Stimulated activated CD8-positive, alpha-beta memory T cell treated with anti-CD3 and anti-CD28 coated beads, Interleukin-15, amount 100 ng/mL, for 1 hour (primary cell): ENCODE measurements around the gene PRAMEF13.
"Not testable (repeated sequence)": the region's sequence is repeated elsewhere in the genome, so short reads cannot be mapped to it uniquely, and the experiment has no call there.

Experiments
- DNase-seq: peaks from one replicate; pipeline ENCODE4 v3.0.0-alpha.2; 2020; ENCODE audit warnings: low read depth

Gene PRAMEF13

DNA sequence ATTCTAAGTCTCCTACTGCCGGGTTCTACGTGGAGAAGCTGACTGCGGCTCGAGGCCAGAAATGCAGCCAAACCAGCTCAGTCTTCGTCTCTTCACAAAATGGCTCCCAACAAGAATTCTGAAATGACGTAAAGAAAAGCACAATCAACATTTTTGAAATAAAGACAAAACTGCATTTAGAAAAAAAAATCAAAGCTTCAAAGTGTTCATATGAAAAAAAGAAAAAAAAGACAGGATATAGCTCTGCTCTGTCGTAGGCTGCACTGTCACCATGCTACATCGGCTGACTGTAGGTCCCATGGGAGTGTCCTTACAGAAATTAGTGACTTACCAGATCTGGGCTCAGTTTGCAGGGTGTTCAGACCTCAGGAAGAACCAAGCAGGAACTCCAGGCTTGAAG is 35.7 kb downstream of the PRAMEF13 start, which contains the start of gene HNRNPCL4:
TSS of gene HNRNPCL4 (minus strand) at position 101 of the 400 bp plus-strand sequence. CDS start 164 bp downstream, outside the sequence.
- DNase-seq: not testable (repeated sequence)

DNA sequence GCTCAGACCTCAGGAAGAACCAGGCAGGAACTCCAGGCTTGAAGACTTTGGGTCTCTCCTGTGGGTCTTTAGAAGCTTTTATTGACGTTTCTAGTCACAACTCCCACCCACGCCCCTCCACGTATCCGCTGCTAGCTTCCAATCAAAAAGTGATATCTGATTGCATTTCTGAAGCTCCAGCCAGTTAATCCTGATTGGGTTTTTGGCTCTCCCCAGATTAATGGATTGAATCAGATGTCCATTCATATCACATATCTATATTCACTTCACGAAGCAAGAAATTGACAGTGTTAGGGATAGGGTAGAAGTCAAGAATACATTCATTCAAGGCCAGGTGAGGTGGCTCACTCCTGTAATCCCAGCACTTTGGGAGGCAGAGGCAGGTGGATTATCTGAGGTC is 45.3 kb downstream of the PRAMEF13 start, which contains the start of gene PRAMEF26:
TSS of gene PRAMEF26 (minus strand) at position 101 of the 400 bp plus-strand sequence. CDS start 2,914 bp downstream, outside the sequence.
- not testable (repeated sequence) for DNase-seq
